ENCODE measurements around the gene MAN1C1. TPM values are rescaled to one million over a fixed set of nuclear protein-coding genes. Genes with fewer than 3 reads are reported as not detected.

The MAN1C1 gene
- total and polyA plus RNA-seq, 10 of the 15 experiments (the other 5 are each of a cell fraction or from before 2014, with no cell fraction given): 0.12 to 0.56 (median 0.22) TPM; not detected in 3

DNA sequence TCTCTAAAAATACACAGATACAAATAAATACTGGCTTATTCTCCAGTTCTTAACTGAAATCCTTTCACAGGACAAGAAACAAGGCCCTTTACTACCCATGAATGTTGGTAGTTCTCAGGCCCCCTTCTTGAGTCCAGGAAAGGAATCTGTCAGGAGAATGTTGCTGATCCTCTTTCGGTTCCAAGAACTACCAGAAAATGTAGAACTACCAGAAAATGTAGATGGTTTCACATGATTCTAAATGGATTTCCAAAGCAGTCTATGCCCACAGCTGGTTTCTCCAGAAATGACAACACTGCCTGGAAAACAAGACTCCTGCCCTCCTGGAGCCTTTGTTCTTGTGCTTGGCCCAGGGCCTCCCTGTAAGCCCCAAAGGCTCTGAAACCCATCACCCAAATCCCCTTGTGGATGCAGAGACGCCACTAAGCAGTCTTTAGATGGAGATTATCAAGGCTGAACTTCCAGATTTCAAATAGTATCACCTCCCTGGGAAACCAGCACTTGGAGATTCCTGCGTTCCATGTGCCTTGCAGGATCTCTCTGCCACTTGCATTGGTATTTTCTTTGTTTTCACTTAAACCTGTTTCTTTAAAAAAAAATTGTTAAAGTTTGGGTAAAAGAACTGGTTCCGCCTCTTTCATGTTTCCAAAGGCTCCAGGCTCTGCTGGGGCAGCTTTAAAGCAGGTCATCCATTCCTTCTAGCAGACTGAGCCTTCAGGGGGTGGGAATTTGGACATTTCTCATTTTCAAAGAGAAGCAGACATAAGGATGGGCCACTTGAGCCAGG is 53.4 kb downstream of the MAN1C1 start:
- SMC1A ChIA-PET (ENCODE audit: uncharacterized antibody, unreplicated experiment): no interaction called here
- no peak overlapping the region for H3K9ac ChIP-seq (ENCODE audit: control insufficient read depth, insufficient read depth, low read length)
- peaks cover 3% of the 10 kb centered on the region; the same call in 1 of the 2 replicates for H3K4me1 ChIP-seq (ENCODE audit: control insufficient read depth, insufficient read depth, low read length)
- no peaks in the 10 kb centered on the region for H3K36me3 ChIP-seq (ENCODE audit: control insufficient read depth in 2 of 2, insufficient read depth in 2 of 2, low read length in 1 of 2)
- no peak for ATAC-seq
- no peak overlapping the region for H3K4me3 ChIP-seq
- no peak for DNase-seq (ENCODE audit: low read depth, low spot score)
- WGBS (ENCODE audit: insufficient coverage, insufficient replicate concordance, low lambda C conversion rate, missing lambda C conversion rate): 67% methylated on average over 4 of the region's 4 CpGs
- in situ Hi-C loops (cut with MboI): no loop called here
- FAIRE-seq: no peak
- no peak overlapping the region for H3K27ac ChIP-seq (ENCODE audit: control insufficient read depth, insufficient read depth)
- H3K79me2 ChIP-seq (ENCODE audit: control insufficient read depth, insufficient read depth, low read length): no peaks in the 10 kb centered on the region
- no peak overlapping the region for H3K4me2 ChIP-seq (ENCODE audit: control insufficient read depth, insufficient read depth)
- POLR2A ChIA-PET: no interaction called here
- RAD21 ChIA-PET (ENCODE audit: unreplicated experiment): no interaction called here
- H3K27me3 ChIP-seq (replicated peaks in 1 of 2; ENCODE audit: control insufficient read depth in 2 of 2, insufficient read depth in 2 of 2, low read length in 1 of 2): peaks cover 2 to 13% of the 10 kb centered on the region in 2 experiments; a peak in 3 of 4 replicates
- H2AFZ ChIP-seq (ENCODE audit: control insufficient read depth, low read depth, low read length): no peak overlapping the region
- H4K20me1 ChIP-seq (ENCODE audit: control insufficient read depth, insufficient read depth): no peaks in the 10 kb centered on the region; the same call in 1 of the 2 replicates
- H3K9me3 ChIP-seq (replicated peaks; ENCODE audit: control insufficient read depth, insufficient read depth, low read length): peaks cover 6% of the 10 kb centered on the region; the same call in 2 of the 3 replicates
- CTCF ChIA-PET: no interaction called here
- intact Hi-C loops (cut with micrococcal nuclease; ENCODE audit: unreplicated experiment): no loop called here
- no TSS peak for BruUV-seq (replicated peaks)
- TF ChIP-seq, protein P1, sequence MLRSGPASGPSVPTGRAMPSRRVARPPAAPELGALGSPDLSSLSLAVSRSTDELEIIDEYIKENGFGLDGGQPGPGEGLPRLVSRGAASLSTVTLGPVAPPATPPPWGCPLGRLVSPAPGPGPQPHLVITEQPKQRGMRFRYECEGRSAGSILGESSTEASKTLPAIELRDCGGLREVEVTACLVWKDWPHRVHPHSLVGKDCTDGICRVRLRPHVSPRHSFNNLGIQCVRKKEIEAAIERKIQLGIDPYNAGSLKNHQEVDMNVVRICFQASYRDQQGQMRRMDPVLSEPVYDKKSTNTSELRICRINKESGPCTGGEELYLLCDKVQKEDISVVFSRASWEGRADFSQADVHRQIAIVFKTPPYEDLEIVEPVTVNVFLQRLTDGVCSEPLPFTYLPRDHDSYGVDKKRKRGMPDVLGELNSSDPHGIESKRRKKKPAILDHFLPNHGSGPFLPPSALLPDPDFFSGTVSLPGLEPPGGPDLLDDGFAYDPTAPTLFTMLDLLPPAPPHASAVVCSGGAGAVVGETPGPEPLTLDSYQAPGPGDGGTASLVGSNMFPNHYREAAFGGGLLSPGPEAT (IDR thresholded peaks at IDR 0.05; ENCODE audit: low read depth): no peak
- TF ChIP-seq RBBP5 (conservative IDR thresholded peaks at IDR 0.05) (no peak), EGR1 (IDR thresholded peaks at IDR 0.05; ENCODE audit: borderline replicate concordance in 1 of 2, low read depth in 2 of 2, low read length in 2 of 2) (no peak), NFIC (IDR thresholded peaks at IDR 0.05; ENCODE audit: low read depth, low read length) (no peak), PML (IDR thresholded peaks at IDR 0.05; ENCODE audit: low read length) (no peak), KAT2A (conservative IDR thresholded peaks at IDR 0.05; ENCODE audit: control insufficient read depth, low read depth, low read length) (no peak), BRCA1 (IDR thresholded peaks at IDR 0.05; ENCODE audit: low read depth, low read length) (no peak), NR2C1 (IDR thresholded peaks at IDR 0.05) (no peak), KLF5 (IDR thresholded peaks at IDR 0.05; ENCODE audit: partially characterized antibody) (no peak), RFX5 (IDR thresholded peaks at IDR 0.05; ENCODE audit: low read depth, low read length) (no peak), SUZ12 (IDR thresholded peaks at IDR 0.05; ENCODE audit: unreplicated experiment) (no peak), CBX3 (IDR thresholded peaks at IDR 0.05; ENCODE audit: borderline replicate concordance, low read depth) (no peak), NRF1 (conservative IDR thresholded peaks at IDR 0.05; ENCODE audit: low read depth, low read length) (no peak)
- TF ChIP-seq, protein P2, sequence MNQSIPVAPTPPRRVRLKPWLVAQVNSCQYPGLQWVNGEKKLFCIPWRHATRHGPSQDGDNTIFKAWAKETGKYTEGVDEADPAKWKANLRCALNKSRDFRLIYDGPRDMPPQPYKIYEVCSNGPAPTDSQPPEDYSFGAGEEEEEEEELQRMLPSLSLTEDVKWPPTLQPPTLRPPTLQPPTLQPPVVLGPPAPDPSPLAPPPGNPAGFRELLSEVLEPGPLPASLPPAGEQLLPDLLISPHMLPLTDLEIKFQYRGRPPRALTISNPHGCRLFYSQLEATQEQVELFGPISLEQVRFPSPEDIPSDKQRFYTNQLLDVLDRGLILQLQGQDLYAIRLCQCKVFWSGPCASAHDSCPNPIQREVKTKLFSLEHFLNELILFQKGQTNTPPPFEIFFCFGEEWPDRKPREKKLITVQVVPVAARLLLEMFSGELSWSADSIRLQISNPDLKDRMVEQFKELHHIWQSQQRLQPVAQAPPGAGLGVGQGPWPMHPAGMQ (IDR thresholded peaks at IDR 0.05; ENCODE audit: borderline replicate concordance): no peak
- TF ChIP-seq, protein P3, sequence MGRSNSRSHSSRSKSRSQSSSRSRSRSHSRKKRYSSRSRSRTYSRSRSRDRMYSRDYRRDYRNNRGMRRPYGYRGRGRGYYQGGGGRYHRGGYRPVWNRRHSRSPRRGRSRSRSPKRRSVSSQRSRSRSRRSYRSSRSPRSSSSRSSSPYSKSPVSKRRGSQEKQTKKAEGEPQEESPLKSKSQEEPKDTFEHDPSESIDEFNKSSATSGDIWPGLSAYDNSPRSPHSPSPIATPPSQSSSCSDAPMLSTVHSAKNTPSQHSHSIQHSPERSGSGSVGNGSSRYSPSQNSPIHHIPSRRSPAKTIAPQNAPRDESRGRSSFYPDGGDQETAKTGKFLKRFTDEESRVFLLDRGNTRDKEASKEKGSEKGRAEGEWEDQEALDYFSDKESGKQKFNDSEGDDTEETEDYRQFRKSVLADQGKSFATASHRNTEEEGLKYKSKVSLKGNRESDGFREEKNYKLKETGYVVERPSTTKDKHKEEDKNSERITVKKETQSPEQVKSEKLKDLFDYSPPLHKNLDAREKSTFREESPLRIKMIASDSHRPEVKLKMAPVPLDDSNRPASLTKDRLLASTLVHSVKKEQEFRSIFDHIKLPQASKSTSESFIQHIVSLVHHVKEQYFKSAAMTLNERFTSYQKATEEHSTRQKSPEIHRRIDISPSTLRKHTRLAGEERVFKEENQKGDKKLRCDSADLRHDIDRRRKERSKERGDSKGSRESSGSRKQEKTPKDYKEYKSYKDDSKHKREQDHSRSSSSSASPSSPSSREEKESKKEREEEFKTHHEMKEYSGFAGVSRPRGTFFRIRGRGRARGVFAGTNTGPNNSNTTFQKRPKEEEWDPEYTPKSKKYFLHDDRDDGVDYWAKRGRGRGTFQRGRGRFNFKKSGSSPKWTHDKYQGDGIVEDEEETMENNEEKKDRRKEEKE (IDR thresholded peaks at IDR 0.05): no peak
- TF ChIP-seq, protein P4, sequence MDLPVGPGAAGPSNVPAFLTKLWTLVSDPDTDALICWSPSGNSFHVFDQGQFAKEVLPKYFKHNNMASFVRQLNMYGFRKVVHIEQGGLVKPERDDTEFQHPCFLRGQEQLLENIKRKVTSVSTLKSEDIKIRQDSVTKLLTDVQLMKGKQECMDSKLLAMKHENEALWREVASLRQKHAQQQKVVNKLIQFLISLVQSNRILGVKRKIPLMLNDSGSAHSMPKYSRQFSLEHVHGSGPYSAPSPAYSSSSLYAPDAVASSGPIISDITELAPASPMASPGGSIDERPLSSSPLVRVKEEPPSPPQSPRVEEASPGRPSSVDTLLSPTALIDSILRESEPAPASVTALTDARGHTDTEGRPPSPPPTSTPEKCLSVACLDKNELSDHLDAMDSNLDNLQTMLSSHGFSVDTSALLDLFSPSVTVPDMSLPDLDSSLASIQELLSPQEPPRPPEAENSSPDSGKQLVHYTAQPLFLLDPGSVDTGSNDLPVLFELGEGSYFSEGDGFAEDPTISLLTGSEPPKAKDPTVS (IDR thresholded peaks at IDR 0.05; ENCODE audit: low read depth, low read length): no peak

Data from GM12878 (cell line).